Glutamatergic neuron (in vitro differentiated cells): Measurements from ENCODE around the gene TEX28. TPM values are rescaled to one million over a fixed set of nuclear protein-coding genes. Genes with fewer than 3 reads are reported as not detected.

Source experiments
- DNase-seq: peaks from one replicate; pipeline ENCODE4 v3.0.0; 2022
- H3K27ac Mint-ChIP-seq: one replicate; pipeline ENCODE4 v1.8.0; 2020; ENCODE audit warnings: mild to moderate bottlenecking, mixed read lengths, inconsistent platforms; ENCODE audit not compliant: unreplicated experiment
- H3K27me3 Mint-ChIP-seq: one replicate; pipeline ENCODE4 v1.8.0; 2020; ENCODE audit warnings: mild to moderate bottlenecking, moderate library complexity, mixed read lengths, inconsistent platforms; ENCODE audit not compliant: unreplicated experiment
- H3K36me3 Mint-ChIP-seq: one replicate; pipeline ENCODE4 v1.8.0; 2020; ENCODE audit warnings: mild to moderate bottlenecking, mixed read lengths, inconsistent platforms; ENCODE audit not compliant: unreplicated experiment
- H3K4me1 Mint-ChIP-seq: one replicate; pipeline ENCODE4 v1.8.0; 2020; ENCODE audit warnings: mild to moderate bottlenecking, low read depth, mixed read lengths, inconsistent platforms; ENCODE audit not compliant: unreplicated experiment
- H3K4me3 Mint-ChIP-seq: one replicate; pipeline ENCODE4 v1.8.0; 2020; ENCODE audit warnings: mild to moderate bottlenecking, mixed read lengths, inconsistent platforms; ENCODE audit not compliant: unreplicated experiment
- H3K9me3 Mint-ChIP-seq: one replicate; pipeline ENCODE4 v1.8.0; 2020; ENCODE audit warnings: mild to moderate bottlenecking, moderate library complexity, mixed read lengths, inconsistent platforms; ENCODE audit not compliant: unreplicated experiment
- CTCF ChIP-seq: fragments of 200-600 bp; sonication (generic); IDR thresholded peaks from one replicate; pipeline ENCODE4 v1.5.0; 2021; ENCODE audit not compliant: partially characterized antibody, unreplicated experiment
- total RNA-seq: library from RNA; stranded (reverse); fragmentation: NEBNext Ultra II Directional; extraction: Animal tissue kit (Norgen Biotek cat#: 25700); gene quantifications from one replicate; pipeline ENCODE4 v1.2.1, GENCODE V29; 2021; ENCODE audit not compliant: unreplicated experiment

Gene TEX28
- total RNA-seq, 1 donor from 2014 or later: not detected

DNA sequence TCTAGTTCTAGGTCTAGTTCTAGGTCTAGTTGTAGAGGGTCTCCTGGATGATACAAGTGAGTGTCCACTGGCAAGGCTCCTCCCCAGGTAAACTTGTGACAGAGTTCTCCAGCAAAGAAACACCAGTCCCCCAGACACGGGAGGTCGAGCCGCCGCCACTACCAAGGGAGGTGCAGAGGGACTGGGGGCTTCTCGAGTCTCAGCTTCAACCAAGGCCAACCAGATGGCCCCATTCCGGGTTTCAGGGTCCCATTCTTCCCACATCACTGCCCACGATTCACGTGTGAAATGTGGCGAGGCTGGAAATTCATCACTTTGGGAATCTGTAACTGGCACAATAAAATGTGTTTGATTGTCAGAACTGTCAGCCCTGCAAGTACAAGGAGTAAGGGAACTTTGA, 38.2 kb upstream of the TEX28 start:
- H3K27ac Mint-ChIP-seq: no peak overlapping the region
- H3K4me3 Mint-ChIP-seq: no peak overlapping the region
- peaks cover 3% of the 10 kb centered on the region for H3K4me1 Mint-ChIP-seq
- H3K9me3 Mint-ChIP-seq: no peaks in the 10 kb centered on the region
- TF ChIP-seq CTCF: no peak
- H3K36me3 Mint-ChIP-seq: no peaks in the 10 kb centered on the region
- DNase-seq: no peak
- H3K27me3 Mint-ChIP-seq: peaks cover 4% of the 10 kb centered on the region

GRCh38 chrX:154332561-154332960, 37.6 kb upstream of the TEX28 start:
- no peaks in the 10 kb centered on the region for H3K9me3 Mint-ChIP-seq
- H3K4me1 Mint-ChIP-seq: peaks cover 3% of the 10 kb centered on the region
- H3K4me3 Mint-ChIP-seq: no peak overlapping the region

DNA sequence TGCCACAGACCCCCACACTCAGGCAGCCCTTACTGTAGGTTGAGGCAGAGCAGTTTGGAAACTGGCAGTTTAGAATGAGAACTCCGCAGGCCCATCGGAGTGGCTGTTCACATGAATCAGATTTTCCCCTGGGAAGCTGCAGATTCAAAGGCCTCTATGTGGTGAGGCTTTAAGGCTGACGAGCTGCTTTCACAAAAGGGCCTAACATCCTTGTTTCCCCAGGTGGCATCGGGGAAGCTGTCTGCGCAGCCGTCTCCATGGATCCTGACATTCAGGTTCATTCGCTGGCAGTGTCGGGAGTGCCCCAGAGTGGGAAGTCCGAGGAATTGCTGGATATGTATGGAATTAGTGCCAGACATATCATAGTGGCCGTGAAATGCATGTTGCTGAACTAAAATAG, 34.4 kb upstream of the TEX28 start:
- Mint-ChIP-seq H3K4me3 (no peak overlapping the region), H3K4me1 (peaks cover 3% of the 10 kb centered on the region), H3K9me3 (no peaks in the 10 kb centered on the region), H3K36me3 (no peaks in the 10 kb centered on the region), H3K27me3 (peaks cover 4% of the 10 kb centered on the region), H3K27ac (no peak overlapping the region)
- TF ChIP-seq CTCF: no peak
- DNase-seq: no peak

More at GRCh38 chrX:154332561-154332960, 37.6 kb upstream of the TEX28 start:
- Mint-ChIP-seq H3K36me3 (no peaks in the 10 kb centered on the region), H3K27me3 (peaks cover 4% of the 10 kb centered on the region), H3K27ac (no peak overlapping the region)
- no peak for DNase-seq
- TF ChIP-seq CTCF: no peak

DNA sequence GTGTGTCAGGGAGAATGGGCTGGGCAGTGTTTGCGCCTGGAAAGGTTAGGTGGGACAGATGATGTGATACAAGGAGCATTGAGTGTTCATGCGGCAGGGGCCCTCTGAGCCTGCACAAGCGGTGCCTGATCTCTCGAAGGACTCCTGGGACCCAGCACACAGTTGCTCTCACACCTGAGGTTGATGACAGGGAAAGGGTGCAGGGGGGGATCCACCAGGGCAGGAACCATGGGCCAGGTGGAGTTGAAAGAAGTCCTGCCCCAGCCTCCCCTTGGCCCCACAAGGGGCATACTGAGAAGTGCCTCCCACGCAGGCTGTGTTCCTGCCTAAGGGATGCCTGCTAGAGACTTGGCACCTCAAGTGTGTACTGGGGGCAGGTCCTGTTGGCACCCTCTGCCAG, 33.7 kb upstream of the TEX28 start:
- no peak overlapping the region for H3K27ac Mint-ChIP-seq
- no peaks in the 10 kb centered on the region for H3K36me3 Mint-ChIP-seq
- no peak for TF ChIP-seq CTCF
- H3K4me1 Mint-ChIP-seq: peaks cover 3% of the 10 kb centered on the region
- no peaks in the 10 kb centered on the region for H3K9me3 Mint-ChIP-seq
- DNase-seq: no peak
- peaks cover 1% of the 10 kb centered on the region for H3K27me3 Mint-ChIP-seq
- H3K4me3 Mint-ChIP-seq: no peak overlapping the region

DNA sequence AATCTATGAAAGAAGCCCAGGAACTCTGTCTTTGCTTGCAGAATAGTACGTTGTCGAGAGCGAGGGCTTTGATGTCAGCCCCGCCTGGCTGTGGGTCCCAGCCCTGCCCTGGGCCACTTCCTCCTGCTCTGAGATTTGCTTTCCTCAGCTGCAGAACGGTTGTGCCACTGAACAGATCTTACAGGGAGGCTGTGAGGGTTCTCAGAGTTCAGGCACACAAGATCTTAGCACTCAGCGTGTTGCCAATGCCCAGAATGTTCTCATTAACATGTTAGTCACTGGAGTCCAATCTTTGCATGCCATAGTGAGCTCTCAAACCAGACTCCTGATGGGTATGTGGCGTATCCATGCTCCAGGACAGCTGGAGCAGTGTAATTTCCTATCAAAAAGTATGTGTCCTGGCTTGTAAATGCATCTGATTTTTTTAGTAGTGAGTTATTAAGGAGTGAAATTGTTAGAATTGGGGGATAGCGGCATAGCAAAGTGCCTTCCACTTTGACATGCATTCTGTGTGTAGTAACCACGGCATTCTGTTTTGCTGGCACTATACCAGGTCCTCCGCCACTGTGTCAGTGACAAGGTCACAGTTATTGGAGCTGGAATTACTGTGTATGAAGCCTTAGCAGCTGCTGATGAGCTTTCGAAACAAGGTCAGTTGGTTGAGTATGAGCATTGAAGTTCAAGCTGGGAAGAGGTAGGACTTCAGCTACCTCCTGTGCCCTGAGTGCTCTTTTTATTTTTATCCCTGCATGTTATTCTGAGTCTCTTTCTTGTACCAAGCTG, 32.3 kb upstream of the TEX28 start:
- DNase-seq: no peak
- TF ChIP-seq CTCF: no peak
- Mint-ChIP-seq H3K27ac (no peak overlapping the region), H3K36me3 (no peaks in the 10 kb centered on the region), H3K4me1 (peaks cover 3% of the 10 kb centered on the region), H3K9me3 (no peaks in the 10 kb centered on the region), H3K4me3 (no peak overlapping the region), H3K27me3 (no peaks in the 10 kb centered on the region)
